M059J (cell line): ENCODE data around the gene SPC25. TPM values are rescaled to one million over a fixed set of nuclear protein-coding genes. Genes with fewer than 3 reads are reported as not detected.
"Not testable (repeated sequence)": the region's sequence is repeated elsewhere in the genome, so short reads cannot be mapped to it uniquely, and the experiment has no call there.

Experiments
- DNase-seq: peaks from one replicate; pipeline ENCODE4 v3.0.0-alpha.2; 2012; ENCODE audit warnings: low read depth
- total RNA-seq: library from RNA; depleted of rRNA; stranded (reverse); fragments of >200 nt; shearing (Covaris generic); gene quantifications from 2 replicates; pipeline ENCODE4 v1.2.3, GENCODE V29; 2014; rRNA removed

Gene SPC25
- total RNA-seq, result 17.8 and 27.3 TPM in 2 replicates

- peak; percentile 93 for DNase-seq
Observed at GRCh38 chr2:168890006-168890782, at the start of gene SPC25. SPC25 (minus strand) TSS chr2:168890430; CDS start chr2:168889519, 911 bp downstream.

DNA sequence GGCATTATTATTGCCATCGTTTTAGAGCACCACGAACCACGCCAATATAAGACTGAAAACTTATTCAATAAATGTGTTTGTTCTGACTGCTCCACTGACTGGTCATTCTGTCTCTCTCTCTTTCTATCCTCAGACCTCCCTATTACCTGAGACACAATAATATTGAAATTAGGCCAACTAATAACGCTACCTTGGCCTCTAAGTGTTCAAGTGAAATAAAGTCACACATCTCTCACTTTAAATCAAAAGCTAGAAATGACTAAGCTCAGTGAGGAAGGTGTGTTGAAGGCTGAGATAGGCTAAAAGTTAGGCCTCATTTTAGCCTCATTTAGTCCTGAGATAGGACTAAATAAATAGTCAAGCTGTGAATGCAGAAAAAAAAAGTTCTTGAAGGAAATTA is 49.7 kb upstream of the SPC25 start:
- DNase-seq, result no peak

DNA sequence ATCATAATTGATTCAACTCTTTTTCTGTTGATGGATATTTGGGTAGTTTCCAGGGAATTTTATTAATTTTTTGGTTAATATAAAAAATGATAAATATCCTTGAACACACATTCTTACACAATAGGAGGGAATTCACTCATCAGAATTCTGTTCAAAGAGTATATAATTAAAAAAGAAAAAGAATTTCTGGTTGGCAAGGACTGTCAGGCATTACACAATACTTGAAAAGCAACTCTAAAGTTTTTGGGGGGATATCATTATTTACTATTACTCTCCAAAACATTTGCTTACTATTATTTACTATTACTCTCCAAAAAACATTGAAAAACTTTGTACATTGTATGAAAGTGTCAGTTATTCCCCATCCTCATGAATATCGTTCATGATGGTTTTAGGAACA is 48.8 kb upstream of the SPC25 start:
- no peak for DNase-seq

GRCh38 chr2:168935810-168936581 is 45.8 kb upstream of the SPC25 start:
- peak; percentile 38 for DNase-seq

DNA sequence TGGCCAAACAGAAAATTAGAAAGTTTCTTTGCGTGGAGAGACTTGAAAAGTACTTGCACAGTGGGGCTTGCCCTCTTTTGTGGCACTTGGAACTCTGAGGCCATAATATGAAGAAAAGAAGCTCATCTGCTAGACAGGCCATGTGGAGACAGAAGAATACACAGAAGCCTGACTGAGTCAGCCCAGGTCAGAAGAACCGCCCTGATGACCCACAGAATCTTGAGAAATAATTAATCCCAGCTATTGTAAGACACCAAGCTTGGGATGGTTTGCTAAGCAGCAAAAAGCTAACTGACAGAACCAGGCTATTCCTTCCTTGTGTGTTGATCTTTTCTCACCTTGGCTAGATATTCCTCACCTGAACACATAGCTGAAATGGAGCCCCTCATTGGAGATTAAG is 44.6 kb upstream of the SPC25 start:
- DNase-seq, result no peak

- not testable (repeated sequence) for DNase-seq
Observed at GRCh38 chr2:168932174-168932573, 41.9 kb upstream of the SPC25 start.

DNA sequence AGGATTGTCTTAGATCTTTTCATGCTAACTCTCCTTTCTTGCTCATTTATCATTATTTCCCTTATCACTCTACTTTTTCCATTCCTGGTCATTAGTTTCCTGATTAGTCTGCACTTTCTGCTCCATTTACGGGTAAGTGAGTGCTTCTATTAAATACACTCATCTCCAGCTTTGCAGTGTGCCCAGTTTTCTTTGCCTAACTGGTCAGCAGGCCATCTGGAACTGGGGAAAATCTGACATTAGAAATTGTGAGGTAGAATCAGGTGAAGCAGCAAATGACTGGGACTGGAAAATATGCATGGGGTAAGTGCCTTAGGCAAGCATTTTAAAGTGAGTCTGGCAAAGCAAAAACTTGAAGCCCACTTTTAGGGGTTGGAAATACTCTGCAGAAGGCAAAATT is 40.0 kb upstream of the SPC25 start:
- DNase-seq, result no peak

DNA sequence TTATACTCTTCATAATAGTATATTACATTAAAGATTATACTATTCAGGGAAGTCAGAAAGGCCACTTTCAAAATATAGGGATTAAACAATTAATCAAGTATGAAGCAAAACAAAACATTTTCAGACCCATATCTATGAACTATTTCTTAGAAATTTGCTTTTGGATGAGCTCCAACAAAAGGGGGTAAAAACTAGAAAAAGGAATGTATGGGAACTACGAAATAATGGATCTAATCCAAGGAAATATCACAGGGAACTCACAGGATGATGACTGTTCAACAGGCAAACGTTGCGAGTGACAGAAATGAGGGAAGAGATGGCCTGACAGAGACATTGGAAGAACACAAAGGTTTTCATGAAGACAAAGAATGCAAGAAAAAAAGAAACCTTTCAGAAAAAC is 38.8 kb upstream of the SPC25 start:
- no peak for DNase-seq

- no peak for DNase-seq
Observed at GRCh38 chr2:168928113-168928831, 38.0 kb upstream of the SPC25 start.

GRCh38 chr2:168926621-168927386 is 36.6 kb upstream of the SPC25 start:
- DNase-seq, result no peak

GRCh38 chr2:168920504-168921157 is 30.4 kb upstream of the SPC25 start:
- DNase-seq, result peak; percentile 22

DNA sequence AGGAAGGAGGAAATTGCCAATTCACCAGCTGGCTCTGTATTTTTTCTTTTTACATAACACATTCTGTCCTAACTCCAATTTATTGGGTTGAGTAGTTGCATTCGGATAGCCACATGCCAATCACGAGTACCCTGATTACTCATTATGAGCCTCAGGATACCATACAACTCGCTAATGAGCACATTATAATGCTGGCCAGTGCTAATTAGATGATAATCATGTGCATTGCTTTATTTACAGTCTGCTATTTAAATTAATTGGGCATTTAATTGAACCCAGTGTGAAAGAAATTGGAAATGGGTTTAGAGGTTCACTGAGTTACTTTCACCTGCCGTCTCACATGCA is 26.1 kb upstream of the SPC25 start:
- no peak for DNase-seq

GRCh38 chr2:168915441-168916330 is 25.5 kb upstream of the SPC25 start:
- no peak for DNase-seq

- DNase-seq, result no peak
Observed at GRCh38 chr2:168913495-168913894, 23.3 kb upstream of the SPC25 start.

- DNase-seq, result peak; percentile 29
Observed at GRCh38 chr2:168912901-168913369, 22.7 kb upstream of the SPC25 start.

DNA sequence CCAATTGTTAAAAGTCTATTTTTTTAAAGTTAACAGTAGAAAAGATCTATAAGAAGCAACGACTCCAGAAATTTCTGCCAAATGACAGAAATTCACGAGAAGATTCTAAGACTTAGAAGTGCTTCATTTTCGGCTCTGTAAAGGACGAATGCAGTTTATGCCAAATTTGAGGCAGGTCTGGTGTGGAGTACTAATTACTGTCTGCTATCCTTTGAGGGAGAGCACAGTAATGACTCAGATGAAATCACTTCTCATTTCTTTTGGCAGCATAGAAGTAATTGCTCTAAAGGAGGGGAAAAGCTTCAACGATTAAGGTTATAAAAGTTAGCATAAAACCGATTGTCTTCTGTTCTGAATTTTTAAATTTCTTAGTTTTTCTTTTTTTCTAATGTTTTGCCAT is 22.2 kb upstream of the SPC25 start:
- peak; percentile 5 for DNase-seq

- no peak for DNase-seq
Observed at GRCh38 chr2:168910330-168910729, 20.1 kb upstream of the SPC25 start.

DNA sequence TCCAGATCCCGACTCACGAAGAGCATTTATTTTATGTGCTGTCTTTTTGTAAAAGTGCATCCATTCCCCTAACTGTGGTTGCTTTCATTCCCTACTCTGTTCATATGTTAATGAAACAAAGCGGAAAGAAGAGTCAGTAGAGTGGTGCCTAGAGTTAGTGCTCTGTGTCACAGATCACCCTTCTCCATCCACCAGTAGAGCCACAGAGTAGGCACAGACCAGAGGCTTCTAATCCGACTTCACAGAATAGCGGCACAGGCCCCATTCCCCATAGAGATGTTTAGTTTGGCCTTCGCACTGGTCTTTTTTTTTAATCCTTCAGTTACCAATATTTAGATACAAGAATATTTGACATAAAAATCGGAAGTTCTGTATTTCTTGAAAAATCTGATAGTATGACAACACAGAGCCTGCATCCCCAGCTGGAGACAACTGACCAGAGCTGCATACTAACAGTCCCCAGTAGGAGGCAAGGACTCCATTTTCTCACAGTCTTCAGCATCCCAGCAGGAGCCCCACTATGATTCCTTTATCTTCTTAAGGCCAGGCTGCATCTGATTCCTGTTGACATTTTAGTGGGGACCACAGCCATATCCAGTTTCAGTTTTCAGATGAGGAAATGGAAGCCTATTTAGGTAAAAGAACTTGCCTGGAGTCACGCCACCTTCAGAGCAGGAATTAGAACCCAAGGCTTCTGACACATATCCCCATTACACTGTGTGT is 17.9 kb upstream of the SPC25 start:
- DNase-seq, result no peak

DNA sequence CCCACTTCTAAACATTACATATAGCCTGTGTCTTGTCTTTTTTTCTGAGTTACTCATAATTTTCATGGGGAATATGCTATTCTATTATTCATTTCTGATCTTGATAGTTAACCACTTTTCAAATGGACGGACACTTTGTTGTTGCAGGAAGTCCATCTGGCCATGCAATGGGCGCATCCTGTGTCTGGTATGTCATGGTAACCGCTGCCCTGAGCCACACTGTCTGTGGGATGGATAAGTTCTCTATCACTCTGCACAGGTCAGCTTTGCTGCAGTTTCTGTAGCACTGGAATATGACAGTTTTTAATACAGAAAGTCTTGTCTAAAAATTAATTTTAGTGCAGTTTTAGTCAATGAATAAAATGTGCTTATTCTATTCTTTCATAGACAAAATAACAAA is 14.1 kb upstream of the SPC25 start:
- DNase-seq, result no peak
